Astrocyte (in vitro differentiated cells and primary cell): ENCODE data around the gene CMTR1. TPM values are rescaled to one million over a fixed set of nuclear protein-coding genes. Genes with fewer than 3 reads are reported as not detected.

Experiments used
- DNase-seq: peaks from one replicate; pipeline ENCODE4 v3.0.0-alpha.2; 2010; ENCODE audit warnings: low read depth
- FAIRE-seq: peaks from 2 replicates; lab custom pipeline; 2011; peaks lifted over from hg19 to GRCh38; lab: Jason Lieb, UNC
- H2AFZ ChIP-seq: 2 replicates; pipeline ENCODE4 v1.6.0; 2012; ENCODE audit warnings: low read depth, low read length, inconsistent platforms
- H3K27ac ChIP-seq: 2 replicates; pipeline ENCODE4 v1.5.1; 2011; ENCODE audit warnings: low read depth, low read length, inconsistent platforms
- H3K27me3 ChIP-seq: 2 replicates; pipeline ENCODE4 v1.6.0; 2011; ENCODE audit warnings: low read length, inconsistent platforms; ENCODE audit not compliant: insufficient read depth
- H3K36me3 ChIP-seq: 2 replicates; pipeline ENCODE4 v1.5.1; 2011; ENCODE audit warnings: low read length, inconsistent platforms; ENCODE audit not compliant: insufficient read depth
- H3K4me1 ChIP-seq: 2 replicates; pipeline ENCODE4 v1.5.1; 2011; ENCODE audit warnings: low read length, inconsistent platforms; ENCODE audit not compliant: insufficient read depth
- H3K4me2 ChIP-seq: 2 replicates; pipeline ENCODE4 v1.6.0; 2012; ENCODE audit warnings: low read length, inconsistent platforms
- H3K4me3 ChIP-seq: 2 replicates; pipeline ENCODE4 v1.5.1; 2011; ENCODE audit warnings: low read depth, mild to moderate bottlenecking, low read length, inconsistent platforms; ENCODE audit not compliant: insufficient read depth
- H3K79me2 ChIP-seq: 2 replicates; pipeline ENCODE4 v1.6.0; 2012; ENCODE audit warnings: mild to moderate bottlenecking, low read length, inconsistent platforms; ENCODE audit not compliant: insufficient read depth
- H3K9ac ChIP-seq: 2 replicates; pipeline ENCODE4 v1.6.0; 2012; ENCODE audit warnings: mild to moderate bottlenecking, low read length, inconsistent platforms
- H3K9me3 ChIP-seq: 2 replicates; pipeline ENCODE4 v1.5.1; 2012; ENCODE audit warnings: low read depth, mild to moderate bottlenecking, low read length, inconsistent platforms; ENCODE audit not compliant: insufficient read depth
- H4K20me1 ChIP-seq: 2 replicates; pipeline ENCODE4 v1.6.0; 2012; ENCODE audit warnings: low read length, inconsistent platforms; ENCODE audit not compliant: insufficient read depth
- H3K27ac Mint-ChIP-seq: one replicate; pipeline ENCODE4 v1.8.0; 2021; ENCODE audit warnings: mild to moderate bottlenecking, mixed read lengths; ENCODE audit not compliant: unreplicated experiment
- H3K27me3 Mint-ChIP-seq: one replicate; pipeline ENCODE4 v1.8.0; 2021; ENCODE audit warnings: low read depth, mixed read lengths; ENCODE audit not compliant: unreplicated experiment
- H3K36me3 Mint-ChIP-seq: one replicate; pipeline ENCODE4 v1.8.0; 2021; ENCODE audit warnings: low read depth, mixed read lengths; ENCODE audit not compliant: unreplicated experiment
- H3K4me1 Mint-ChIP-seq: one replicate; pipeline ENCODE4 v1.8.0; 2021; ENCODE audit warnings: low read depth, mixed read lengths; ENCODE audit not compliant: unreplicated experiment
- H3K4me3 Mint-ChIP-seq: one replicate; pipeline ENCODE4 v1.8.0; 2021; ENCODE audit warnings: mild to moderate bottlenecking, moderate library complexity, mixed read lengths; ENCODE audit not compliant: unreplicated experiment
- H3K9me3 Mint-ChIP-seq: one replicate; pipeline ENCODE4 v1.8.0; 2021; ENCODE audit warnings: mild to moderate bottlenecking, mixed read lengths; ENCODE audit not compliant: unreplicated experiment
- CTCF ChIP-seq: IDR thresholded peaks from 2 replicates; pipeline ENCODE4 v1.5.1; 2011; ENCODE audit warnings: low read depth, mild to moderate bottlenecking, inconsistent platforms, low read length, moderate library complexity; ENCODE audit not compliant: insufficient read depth
- EZH2 ChIP-seq: IDR thresholded peaks from 2 replicates; pipeline ENCODE4 v1.6.1; 2012; ENCODE audit warnings: mild to moderate bottlenecking, low read length, inconsistent platforms; ENCODE audit not compliant: insufficient read depth
- total RNA-seq: library from RNA; stranded (reverse); gene quantifications from 2 replicates; pipeline ENCODE4 v1.2.1, GENCODE V29; 2021

Gene CMTR1
- total RNA-seq, 1 donor from 2014 or later: 44.1 TPM

DNA sequence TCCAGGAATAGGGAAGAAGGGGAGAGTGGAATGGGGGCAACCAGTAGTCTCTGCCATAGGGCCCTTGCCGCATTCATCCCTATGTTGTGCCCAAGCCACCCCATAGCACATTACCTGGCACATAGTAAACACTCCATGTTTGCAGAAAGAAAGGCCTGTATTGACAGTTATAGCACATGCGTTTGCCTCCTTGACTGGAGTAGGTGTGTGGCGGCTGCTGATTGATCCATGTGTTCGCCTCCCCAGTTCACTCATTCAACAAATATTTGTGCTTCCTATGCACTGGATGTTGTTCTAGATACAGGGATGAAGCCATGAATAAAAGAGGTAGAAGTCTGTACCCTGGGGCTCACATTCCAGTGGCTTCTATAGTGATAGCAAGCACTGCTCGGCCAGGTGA, 86.4 kb downstream of the CMTR1 start:
- TF ChIP-seq EZH2 (no peak), CTCF (no peak)
- no peaks in the 10 kb centered on the region for H3K36me3 Mint-ChIP-seq
- H3K27ac Mint-ChIP-seq: no peak overlapping the region
- H3K9me3 Mint-ChIP-seq: peaks cover 4% of the 10 kb centered on the region
- Histone ChIP-seq H3K27me3 (no peaks in the 10 kb centered on the region), H3K79me2 (no peaks in the 10 kb centered on the region), H3K9me3 (peaks cover 4% of the 10 kb centered on the region), H3K36me3 (no peaks in the 10 kb centered on the region), H2AFZ (no peak overlapping the region), H3K4me1 (peaks cover 14% of the 10 kb centered on the region), H4K20me1 (peaks cover under 1% of the 10 kb centered on the region), H3K27ac (no peak overlapping the region), H3K4me2 (no peak overlapping the region), H3K9ac (no peak overlapping the region), H3K4me3 (no peak overlapping the region)
- no peak overlapping the region for H3K4me3 Mint-ChIP-seq
- H3K4me1 Mint-ChIP-seq: peaks cover 9% of the 10 kb centered on the region
- H3K27me3 Mint-ChIP-seq: peaks cover 43% of the 10 kb centered on the region
- DNase-seq: no peak
- no peak for FAIRE-seq

DNA sequence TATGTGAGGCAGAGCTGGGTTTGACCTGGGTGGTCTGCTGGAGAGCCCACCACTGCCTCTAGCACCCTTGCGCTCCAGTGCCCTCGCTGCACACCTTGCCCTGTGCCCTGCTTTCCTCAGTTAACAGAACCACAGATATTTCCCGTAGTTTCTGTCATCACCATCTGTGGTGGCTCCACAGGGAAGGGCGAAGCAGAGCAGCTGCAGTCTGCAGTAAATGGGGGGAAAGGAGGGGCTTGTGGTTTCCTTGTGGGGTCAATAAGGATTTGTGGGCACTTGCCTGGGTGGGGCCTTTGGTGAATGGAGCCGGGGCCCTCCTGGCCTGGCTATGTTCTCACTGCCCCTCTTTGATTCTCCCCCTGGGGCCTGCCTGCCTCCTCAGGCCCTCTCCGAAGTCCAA, 87.9 kb downstream of the CMTR1 start:
- no peaks in the 10 kb centered on the region for H3K27me3 ChIP-seq
- Mint-ChIP-seq H3K9me3 (peaks cover 4% of the 10 kb centered on the region), H3K4me1 (peaks cover 16% of the 10 kb centered on the region), H3K27me3 (peaks cover 41% of the 10 kb centered on the region), H3K27ac (no peak overlapping the region), H3K4me3 (no peak overlapping the region), H3K36me3 (no peaks in the 10 kb centered on the region)
- TF ChIP-seq CTCF: no peak
- no peak for TF ChIP-seq EZH2
- peaks cover 18% of the 10 kb centered on the region for H3K4me1 ChIP-seq
- peaks cover 4% of the 10 kb centered on the region for H3K9me3 ChIP-seq
- no peak overlapping the region for H3K4me2 ChIP-seq
- no peaks in the 10 kb centered on the region for H3K36me3 ChIP-seq
- no peak overlapping the region for H3K27ac ChIP-seq
- no peak for FAIRE-seq
- no peak for DNase-seq
- H3K4me3 ChIP-seq: no peak overlapping the region
- H2AFZ ChIP-seq: no peak overlapping the region
- no peak overlapping the region for H3K9ac ChIP-seq
- H4K20me1 ChIP-seq: peaks cover 5% of the 10 kb centered on the region
- no peaks in the 10 kb centered on the region for H3K79me2 ChIP-seq

DNA sequence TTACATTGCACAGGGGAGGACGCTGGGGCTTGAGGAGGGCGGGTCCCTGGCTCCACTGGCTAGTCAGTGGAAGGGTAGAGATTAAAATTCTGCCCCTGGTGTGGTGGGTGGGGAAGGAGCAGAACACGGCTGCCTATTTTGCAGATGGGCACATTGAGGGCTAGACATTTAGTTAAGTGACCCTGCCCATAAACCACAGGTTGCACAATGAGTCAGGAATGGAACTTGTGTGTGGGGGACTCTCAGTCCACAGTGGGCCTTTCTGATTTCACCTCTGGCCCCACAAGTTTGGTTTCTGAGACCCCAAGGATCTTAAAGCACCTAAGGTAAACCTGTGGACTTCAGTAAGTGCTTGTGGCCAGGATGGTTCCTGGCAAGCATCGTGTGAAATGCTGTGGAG, 88.7 kb downstream of the CMTR1 start:
- no peak for DNase-seq
- Histone ChIP-seq H3K27me3 (peaks cover 3% of the 10 kb centered on the region), H3K4me2 (no peak overlapping the region), H3K9ac (no peak overlapping the region), H3K9me3 (peaks cover 4% of the 10 kb centered on the region), H3K4me3 (no peak overlapping the region), H2AFZ (no peak overlapping the region), H3K36me3 (no peaks in the 10 kb centered on the region), H3K27ac (no peak overlapping the region), H4K20me1 (peaks cover 5% of the 10 kb centered on the region), H3K4me1 (peaks cover 18% of the 10 kb centered on the region), H3K79me2 (no peaks in the 10 kb centered on the region)
- Mint-ChIP-seq H3K27ac (no peak overlapping the region), H3K4me3 (no peak overlapping the region), H3K4me1 (peaks cover 13% of the 10 kb centered on the region), H3K36me3 (no peaks in the 10 kb centered on the region), H3K27me3 (peaks cover 39% of the 10 kb centered on the region), H3K9me3 (peaks cover 4% of the 10 kb centered on the region)
- TF ChIP-seq CTCF: no peak
- TF ChIP-seq EZH2: no peak
- no peak for FAIRE-seq
